CD1c-positive myeloid dendritic cell (primary cell): ENCODE results near the gene HDAC9.
"Not testable (repeated sequence)": the region's sequence is repeated elsewhere in the genome, so short reads cannot be mapped to it uniquely, and the experiment has no call there.

Experiments used
- DNase-seq: peaks from one replicate; pipeline ENCODE4 v3.0.0-alpha.2; 2016; ENCODE audit errors: extremely low spot score

The HDAC9 gene

DNA sequence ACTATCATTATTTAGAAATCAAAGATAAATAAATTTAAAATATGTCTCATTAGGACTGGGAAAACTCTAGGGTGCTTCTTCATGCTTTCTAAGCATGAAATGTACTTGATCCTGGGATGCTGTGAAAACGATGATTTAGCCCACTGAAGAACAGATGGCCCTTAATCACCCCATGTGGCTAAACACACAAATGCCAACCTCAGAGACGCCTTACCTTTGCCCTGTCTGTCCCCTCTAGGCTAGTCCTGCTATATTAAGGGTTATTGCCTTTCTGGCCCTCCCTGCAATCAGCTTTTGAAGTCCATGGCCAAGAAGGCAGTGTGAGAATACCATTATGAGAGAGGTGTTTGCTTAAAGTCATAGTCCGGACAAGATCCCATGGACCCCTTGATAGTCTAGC is 404.7 kb downstream of the HDAC9 start:
- no peak for DNase-seq

DNA sequence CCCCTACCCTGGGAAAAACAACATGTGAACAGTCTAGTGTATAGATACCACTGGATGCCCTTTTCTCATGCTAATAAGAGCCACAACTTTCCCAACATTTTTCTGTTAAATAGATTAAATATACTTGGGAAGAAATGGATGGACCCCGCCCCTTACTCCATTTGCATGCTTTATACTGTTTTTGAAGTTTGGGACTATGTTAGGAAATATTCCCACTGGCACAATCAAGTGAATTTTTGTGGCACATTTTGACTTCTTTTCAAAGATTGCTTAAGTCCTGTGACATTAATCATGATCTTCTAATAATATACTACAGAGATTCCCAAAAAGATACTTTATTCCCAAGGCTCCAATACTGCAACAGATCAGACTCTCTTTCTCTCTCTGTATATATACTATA is 405.3 kb downstream of the HDAC9 start:
- DNase-seq: no peak

- DNase-seq: no peak
These were observed 405.8 kb downstream of the HDAC9 start for GRCh38 chr7:18901351-18901750.

DNA sequence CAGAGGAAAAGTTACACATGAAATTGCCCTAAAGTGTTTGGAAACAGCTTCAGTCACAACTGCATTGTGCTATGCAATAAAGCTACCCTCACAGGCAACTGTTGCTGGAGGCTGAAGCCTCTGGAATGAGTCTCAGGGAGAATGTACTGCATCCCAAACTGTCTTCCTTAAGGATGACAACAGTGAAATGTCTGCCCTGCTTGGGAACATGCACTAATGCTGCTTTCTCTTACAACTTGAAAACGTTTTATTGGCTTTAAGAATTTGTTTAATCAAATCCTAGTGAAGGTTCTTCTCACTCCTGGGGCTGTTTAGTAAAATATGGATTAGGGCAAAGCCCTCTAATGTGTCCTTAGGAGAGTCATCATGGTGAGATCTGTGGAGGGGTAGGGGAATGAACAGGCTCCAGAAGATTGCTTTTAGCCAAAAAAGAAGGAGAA is 406.5 kb downstream of the HDAC9 start:
- DNase-seq: no peak

DNA sequence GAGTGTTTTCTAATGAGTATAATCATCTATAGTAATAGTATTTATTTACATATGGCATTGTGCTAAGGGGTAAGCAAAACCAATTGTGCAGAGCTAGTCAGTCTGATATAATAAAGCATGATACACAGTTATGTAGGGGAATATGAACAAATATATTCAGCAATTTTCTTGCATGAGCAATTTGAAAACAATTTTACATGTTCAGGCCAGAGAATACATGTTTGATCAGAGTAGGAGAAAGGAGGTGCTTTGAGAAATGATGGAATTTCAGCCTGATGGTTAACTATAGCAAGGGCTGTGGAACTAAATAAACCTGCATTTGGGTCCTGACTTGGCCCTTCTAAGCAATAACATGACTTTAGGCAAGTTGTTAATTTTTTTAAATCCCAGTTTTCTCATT is 407.3 kb downstream of the HDAC9 start:
- no peak for DNase-seq

GRCh38 chr7:18903695-18904094 is 408.1 kb downstream of the HDAC9 start:
- no peak for DNase-seq

- DNase-seq: no peak
These were observed 409.9 kb downstream of the HDAC9 start for GRCh38 chr7:18905316-18905943.

DNA sequence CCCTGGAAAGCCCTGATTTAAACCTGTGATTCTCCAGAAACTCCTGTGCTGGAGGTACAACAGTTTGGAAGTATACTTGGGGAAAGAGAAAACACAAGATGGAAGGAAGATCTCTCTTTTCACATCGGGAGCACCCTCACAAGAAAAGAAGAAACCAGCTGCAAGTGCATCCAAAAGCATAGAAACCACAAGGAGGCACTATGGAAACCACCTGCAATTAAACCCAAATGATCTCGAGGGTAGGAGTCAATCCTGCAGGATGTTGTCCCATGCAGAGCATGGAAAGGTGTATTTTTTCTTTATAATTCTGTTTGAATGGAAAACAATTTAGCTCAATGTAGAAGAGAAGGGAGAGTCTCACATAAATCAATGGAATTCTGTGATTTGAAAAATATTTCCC is 411.4 kb downstream of the HDAC9 start:
- no peak for DNase-seq

- DNase-seq: no peak
These were observed 417.6 kb downstream of the HDAC9 start for GRCh38 chr7:18913106-18913505.

DNA sequence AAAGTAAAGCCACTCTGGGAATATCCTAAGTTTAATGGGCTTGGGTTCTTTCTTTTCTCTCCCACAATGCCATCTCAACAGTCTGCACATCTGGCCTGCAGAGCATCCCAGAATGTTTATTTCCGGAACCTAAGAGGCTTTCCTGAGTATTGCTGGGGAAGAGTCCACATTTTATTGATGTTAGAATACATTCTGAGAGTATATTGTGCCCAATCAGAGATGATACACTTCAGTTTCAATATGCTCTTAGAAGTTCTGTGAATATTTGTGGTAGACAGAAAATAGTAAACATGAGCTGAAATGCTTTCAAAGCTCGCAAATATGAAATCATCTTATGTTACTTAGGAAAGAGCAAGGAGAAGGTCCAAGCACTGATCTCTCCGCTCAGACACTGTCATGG is 421.3 kb downstream of the HDAC9 start:
- DNase-seq: no peak

DNA sequence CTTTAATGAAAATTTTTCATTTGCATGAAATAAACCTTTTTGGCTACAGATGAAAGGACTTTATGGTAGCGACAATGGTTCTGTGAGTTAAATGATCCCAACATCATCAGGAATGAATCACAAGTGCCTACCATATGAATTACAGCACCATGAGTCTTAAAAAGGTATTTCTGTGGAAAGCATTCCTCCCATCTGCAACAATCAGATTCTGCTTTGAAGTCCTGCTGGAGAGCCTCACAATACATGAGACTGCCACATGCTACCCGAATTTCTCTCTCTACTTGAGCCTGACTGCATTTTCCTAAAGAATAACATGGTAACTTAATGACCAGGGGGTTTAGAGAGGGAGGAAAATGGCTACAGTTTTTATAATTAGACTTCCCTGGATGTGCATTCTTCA is 431.6 kb downstream of the HDAC9 start:
- DNase-seq: no peak

DNA sequence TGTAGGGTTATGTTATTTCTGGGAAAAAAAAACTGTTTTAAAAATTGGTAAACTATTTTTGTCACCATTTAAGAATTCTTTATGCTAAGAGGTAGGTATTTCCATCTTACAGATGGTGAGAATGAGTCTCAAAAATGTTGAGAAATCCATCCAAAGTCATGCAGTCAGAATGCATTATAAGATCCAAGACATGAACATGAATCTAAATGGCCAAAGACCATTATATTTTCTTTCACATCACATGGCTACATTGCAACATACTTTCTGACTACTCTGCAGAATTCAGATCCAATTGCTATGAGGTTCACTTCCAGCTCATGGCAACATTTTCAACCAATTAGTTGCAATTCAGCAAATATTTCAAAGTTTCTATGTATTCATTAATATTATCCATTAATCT is 440.7 kb downstream of the HDAC9 start:
- DNase-seq: no peak

DNA sequence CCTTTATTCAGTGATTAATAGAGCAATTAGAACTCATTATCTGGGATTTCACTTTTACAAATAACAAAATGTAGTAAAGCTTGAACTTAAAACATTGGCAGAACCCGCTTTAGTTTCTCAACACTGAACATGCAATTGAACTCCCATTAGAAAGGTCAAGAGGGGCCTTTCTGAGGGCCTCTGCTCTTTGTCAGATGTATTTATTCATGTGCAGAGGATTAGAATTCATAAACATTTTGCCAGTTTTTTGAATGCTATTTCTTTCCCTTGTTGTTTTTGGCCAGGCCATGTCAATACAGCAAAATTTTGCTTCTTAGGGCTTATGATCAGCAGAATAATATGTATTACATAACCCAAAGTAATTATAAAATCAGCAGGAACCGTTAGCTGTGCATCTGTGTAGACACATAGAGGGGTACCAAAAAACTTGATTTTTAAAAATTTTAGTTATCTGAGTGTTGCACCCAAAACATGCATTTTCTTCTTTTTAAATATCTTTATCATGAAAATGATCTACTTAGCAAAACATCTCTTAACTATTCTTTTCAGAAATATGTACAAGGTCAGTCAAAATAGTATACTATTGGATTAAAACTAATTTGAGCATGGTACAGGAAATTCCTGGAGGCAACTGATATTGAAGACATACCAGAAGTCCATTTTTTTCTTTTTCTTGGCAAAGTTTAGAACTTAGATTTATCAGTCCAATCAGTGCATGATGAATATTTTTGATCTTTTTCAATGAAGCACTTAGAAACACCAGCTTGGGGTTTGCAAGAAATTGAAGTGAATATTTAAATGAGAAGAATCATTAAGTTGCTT is 444.4 kb downstream of the HDAC9 start:
- no peak for DNase-seq

GRCh38 chr7:18940593-18941134 is 445.1 kb downstream of the HDAC9 start:
- DNase-seq: no peak

GRCh38 chr7:18941207-18941606 is 445.7 kb downstream of the HDAC9 start:
- no peak for DNase-seq

DNA sequence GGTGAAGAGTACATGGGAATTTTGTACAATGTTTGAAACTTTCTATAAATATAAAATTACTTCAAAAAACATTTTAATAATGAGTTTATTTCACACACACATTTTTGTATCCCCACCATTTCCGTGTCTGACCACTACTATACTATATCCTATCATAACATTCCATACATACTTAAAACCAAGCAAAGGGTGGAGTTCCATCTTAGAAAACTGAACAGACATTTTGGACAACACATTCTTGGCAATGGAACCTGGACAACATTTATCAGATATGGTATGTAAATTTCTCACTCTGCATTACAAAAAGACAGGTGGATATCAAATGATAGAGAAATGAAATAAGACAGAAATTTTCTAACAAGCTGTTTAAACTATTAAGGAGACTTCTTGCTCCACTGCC is 453.0 kb downstream of the HDAC9 start:
- no peak for DNase-seq

GRCh38 chr7:18952846-18953245 is 457.3 kb downstream of the HDAC9 start:
- DNase-seq: no peak

DNA sequence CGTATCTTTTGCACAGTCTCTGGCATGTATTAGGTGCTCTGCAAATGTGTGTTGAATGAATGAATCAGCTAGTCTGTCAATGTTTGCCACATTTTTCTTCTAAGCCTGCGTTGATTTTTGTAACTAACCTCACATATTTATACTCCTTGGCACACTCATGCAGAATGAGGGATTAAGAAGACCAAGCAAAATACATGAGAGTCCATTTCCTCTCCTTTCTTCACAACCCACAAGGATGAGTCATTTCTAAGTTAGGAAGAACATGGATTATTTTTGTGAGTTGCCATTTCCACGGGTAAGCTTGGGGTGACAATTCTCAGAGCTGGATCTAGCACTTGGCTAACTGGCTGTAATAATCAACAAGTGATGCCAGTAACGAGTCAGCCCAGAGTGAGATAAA is 463.1 kb downstream of the HDAC9 start:
- DNase-seq: no peak

DNA sequence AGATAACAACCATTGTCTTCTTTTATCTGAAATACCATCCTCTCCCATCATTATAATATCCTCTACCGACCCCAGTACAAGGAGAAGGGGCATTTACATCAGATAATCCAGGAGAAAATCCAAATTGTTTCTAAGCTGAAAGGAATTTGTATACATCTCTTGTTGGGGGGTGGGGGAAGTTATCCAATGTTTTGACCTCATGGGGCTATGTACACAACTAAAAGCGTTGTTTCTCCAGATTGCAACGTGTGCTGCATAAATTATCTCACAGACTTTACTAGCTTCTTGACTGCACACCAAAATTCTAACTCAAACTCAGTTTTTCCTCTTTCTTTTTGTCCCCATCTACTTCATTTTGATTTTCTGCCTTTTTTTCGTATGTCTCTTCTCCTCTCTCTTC is 465.2 kb downstream of the HDAC9 start:
- no peak for DNase-seq

- DNase-seq: no peak
These were observed 466.5 kb downstream of the HDAC9 start for GRCh38 chr7:18962031-18962430.

- DNase-seq: no peak
These were observed 470.1 kb downstream of the HDAC9 start for GRCh38 chr7:18965657-18966056.

GRCh38 chr7:18967755-18968154 is 472.2 kb downstream of the HDAC9 start:
- DNase-seq: not testable (repeated sequence)

- DNase-seq: no peak
These were observed 476.3 kb downstream of the HDAC9 start for GRCh38 chr7:18971839-18972238.
